ENCODE results near the gene ANXA11.

GRCh38 chr10:80191589-80192270 lies 13.6 kb downstream of the ANXA11 start:
- no peak for TF ChIP-seq REST (IDR thresholded peaks at IDR 0.05)
- TF ChIP-seq JUN (IDR thresholded peaks at IDR 0.05) = no peak
- TF ChIP-seq RAD21 (conservative IDR thresholded peaks at IDR 0.05 in 1 of 2, IDR thresholded peaks at IDR 0.05 in 1 of 2) = no peak
- no peak for TF ChIP-seq HDAC2 (IDR thresholded peaks at IDR 0.05)
- TF ChIP-seq CEBPB (IDR thresholded peaks at IDR 0.05) = no peak

Measured in A549 (cell line).